Glomerular endothelial cell (primary cell): Measurements from ENCODE around the gene CCDC124. TPM values are rescaled to one million over a fixed set of nuclear protein-coding genes. Genes with fewer than 3 reads are reported as not detected.
"Not testable (repeated sequence)": the region's sequence is repeated elsewhere in the genome, so short reads cannot be mapped to it uniquely, and the experiment has no call there.

ENCODE experiments used
- DNase-seq: peaks from one replicate; pipeline ENCODE4 v3.0.0-alpha.2; 2011; ENCODE audit warnings: low read depth, low spot score; ENCODE audit errors: extremely low read depth
- total RNA-seq: library from RNA; depleted of rRNA; stranded (reverse); fragments of >200 nt; gene quantifications from 2 replicates; pipeline ENCODE4 v1.2.3, GENCODE V29; 2015

Gene CCDC124
- total RNA-seq, result 94.4 and 103 TPM in 2 replicates

GRCh38 chr19:17932485-17933338 lies at the start of gene CCDC124:
Gene CCDC124 (plus strand): TSS chr19:17933015. CDS start chr19:17936421, 3,406 bp downstream.
- peak; percentile 61 for DNase-seq

GRCh38 chr19:17883627-17884410 lies 49.0 kb upstream of the CCDC124 start:
- DNase-seq, result no peak

GRCh38 chr19:17886515-17886914 lies 46.3 kb upstream of the CCDC124 start:
- DNase-seq, result no peak

- DNase-seq, result not testable (repeated sequence)
Observed at GRCh38 chr19:17887221-17887620, 45.6 kb upstream of the CCDC124 start.

GRCh38 chr19:17888260-17888659 lies 44.6 kb upstream of the CCDC124 start:
- DNase-seq, result no peak

- DNase-seq, result no peak
Observed at GRCh38 chr19:17889609-17890214, 43.1 kb upstream of the CCDC124 start.

GRCh38 chr19:17893766-17894165 lies 39.0 kb upstream of the CCDC124 start:
- DNase-seq, result no peak

- no peak for DNase-seq
Observed at GRCh38 chr19:17902701-17903100, 30.1 kb upstream of the CCDC124 start.

- no peak for DNase-seq
Observed at GRCh38 chr19:17908244-17908643, 24.6 kb upstream of the CCDC124 start.

- no peak for DNase-seq
Observed at GRCh38 chr19:17909003-17909732, 23.6 kb upstream of the CCDC124 start.

- DNase-seq, result no peak
Observed at GRCh38 chr19:17910791-17911360, 21.9 kb upstream of the CCDC124 start.

- DNase-seq, result no peak
Observed at GRCh38 chr19:17915940-17916593, 16.7 kb upstream of the CCDC124 start.

- DNase-seq, result not testable (repeated sequence)
Observed at GRCh38 chr19:17918151-17918550, 14.7 kb upstream of the CCDC124 start.

GRCh38 chr19:17919122-17919521 lies 13.7 kb upstream of the CCDC124 start:
- DNase-seq, result not testable (repeated sequence)

- no peak for DNase-seq
Observed at GRCh38 chr19:17920527-17920926, 12.3 kb upstream of the CCDC124 start.

GRCh38 chr19:17922138-17922537 lies 10.7 kb upstream of the CCDC124 start:
- no peak for DNase-seq

GRCh38 chr19:17926044-17926443 lies 6.8 kb upstream of the CCDC124 start:
- no peak for DNase-seq

GRCh38 chr19:17929056-17929455 lies 3.8 kb upstream of the CCDC124 start:
- DNase-seq, result no peak

GRCh38 chr19:17931532-17932191 lies 1.2 kb upstream of the CCDC124 start:
- no peak for DNase-seq
